Ovary (tissue), 3 donors: ENCODE measurements around the gene SIN3A.

Experiments used
- CTCF ChIP-seq, 3 donors: fragments of 450-650 bp in 2 of 3; fragments of 200-600 bp in 1 of 3; IDR thresholded peaks; one replicate each; pipeline versions ENCODE4 v1.5.1 to v1.8.0; 2016 to 2022; ENCODE audit warnings: antibody characterized with exemption in 3 of 3, mild to moderate bottlenecking in 1 of 3
- EP300 ChIP-seq: sonication (generic); formaldehyde crosslinking; IDR thresholded peaks from one replicate; pipeline ENCODE4 v1.6.1; 2017; ENCODE audit warnings: antibody characterized with exemption
- POLR2A ChIP-seq: fragments of 450-650 bp; IDR thresholded peaks from one replicate; pipeline ENCODE4 v1.6.1; 2017; ENCODE audit warnings: antibody characterized with exemption, mild to moderate bottlenecking, moderate library complexity
- donor health status: DM: no; HTN: no; CAD: no.

GRCh38 chr15:75325922-75326321 lies 125.6 kb downstream of the SIN3A start:
- TF ChIP-seq CTCF (IDR thresholded peaks at IDR 0.05) (no peak), POLR2A (no peak), EP300 (no peak)
